Measurements from ENCODE around the gene ADAMTS19.

The ADAMTS19 gene

DNA sequence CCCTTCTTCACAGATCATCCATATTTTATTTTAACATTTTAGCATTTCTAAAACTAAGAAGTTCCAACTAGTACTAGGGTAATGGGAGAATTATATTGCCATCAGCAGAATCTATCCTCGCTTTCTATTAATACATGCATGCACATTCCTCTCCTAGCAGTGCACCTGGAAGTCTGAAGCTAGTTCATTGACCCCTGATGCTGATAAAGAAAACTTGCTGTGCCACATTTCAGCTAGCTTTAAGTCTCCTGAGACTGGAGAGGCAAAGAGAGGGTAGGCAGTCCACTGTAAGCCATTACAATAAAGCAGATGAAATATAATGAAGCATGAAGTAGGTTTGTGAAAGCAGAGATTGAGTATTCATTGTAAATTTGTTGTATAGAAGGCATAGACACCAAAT lies 303.6 kb downstream of the ADAMTS19 start:
- no peak overlapping the region for H3K4me3 ChIP-seq (replicated peaks; ENCODE audit: low read depth, low read length)
- TF ChIP-seq, protein P1, sequence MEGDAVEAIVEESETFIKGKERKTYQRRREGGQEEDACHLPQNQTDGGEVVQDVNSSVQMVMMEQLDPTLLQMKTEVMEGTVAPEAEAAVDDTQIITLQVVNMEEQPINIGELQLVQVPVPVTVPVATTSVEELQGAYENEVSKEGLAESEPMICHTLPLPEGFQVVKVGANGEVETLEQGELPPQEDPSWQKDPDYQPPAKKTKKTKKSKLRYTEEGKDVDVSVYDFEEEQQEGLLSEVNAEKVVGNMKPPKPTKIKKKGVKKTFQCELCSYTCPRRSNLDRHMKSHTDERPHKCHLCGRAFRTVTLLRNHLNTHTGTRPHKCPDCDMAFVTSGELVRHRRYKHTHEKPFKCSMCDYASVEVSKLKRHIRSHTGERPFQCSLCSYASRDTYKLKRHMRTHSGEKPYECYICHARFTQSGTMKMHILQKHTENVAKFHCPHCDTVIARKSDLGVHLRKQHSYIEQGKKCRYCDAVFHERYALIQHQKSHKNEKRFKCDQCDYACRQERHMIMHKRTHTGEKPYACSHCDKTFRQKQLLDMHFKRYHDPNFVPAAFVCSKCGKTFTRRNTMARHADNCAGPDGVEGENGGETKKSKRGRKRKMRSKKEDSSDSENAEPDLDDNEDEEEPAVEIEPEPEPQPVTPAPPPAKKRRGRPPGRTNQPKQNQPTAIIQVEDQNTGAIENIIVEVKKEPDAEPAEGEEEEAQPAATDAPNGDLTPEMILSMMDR (IDR thresholded peaks at IDR 0.05; ENCODE audit: low read length, missing control alignments), result no peak
- DNase-seq (ENCODE audit: low read depth), result no peak

DNA sequence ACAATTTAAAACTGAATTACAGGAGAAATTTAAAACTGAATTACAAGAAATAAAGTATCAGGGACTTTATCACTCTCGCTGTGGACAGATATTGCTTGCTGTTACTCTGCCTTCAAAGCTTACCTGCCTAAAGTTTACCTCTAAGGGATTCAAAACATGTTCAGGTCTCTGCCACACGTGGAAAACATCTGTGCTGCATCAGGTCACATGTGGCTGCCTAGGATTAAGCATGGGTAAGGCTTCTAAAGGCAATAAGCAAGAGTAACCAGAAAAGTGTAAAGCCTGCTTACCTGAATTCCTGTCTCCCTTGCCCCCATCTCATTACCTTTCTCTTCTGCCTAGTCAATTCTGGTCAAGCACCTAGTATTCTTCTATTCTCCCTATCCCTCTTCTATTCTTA lies 306.7 kb downstream of the ADAMTS19 start:
- no peak for DNase-seq (ENCODE audit: low read depth)

DNA sequence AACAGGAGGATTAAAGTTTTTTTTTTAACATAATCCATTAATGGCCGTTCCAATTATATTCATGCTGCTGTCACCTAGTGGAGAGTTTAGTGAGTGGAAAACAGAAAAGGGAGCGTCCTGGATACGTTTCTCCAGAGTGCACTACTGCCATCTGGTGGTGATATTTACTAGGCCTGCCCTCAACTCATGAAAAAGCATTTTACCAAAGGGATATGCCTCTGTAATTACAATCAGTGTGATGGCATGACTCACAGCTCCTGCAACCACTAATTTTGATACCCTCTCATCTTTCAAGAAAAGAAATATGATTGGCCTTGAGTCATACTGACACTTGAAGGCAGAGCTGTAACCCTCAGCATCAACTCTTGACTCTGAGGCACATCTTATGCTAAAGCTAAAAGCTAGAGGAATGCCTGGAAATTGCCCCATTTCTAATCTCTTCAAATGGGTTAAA lies 307.9 kb downstream of the ADAMTS19 start:
- no peak overlapping the region for H3K4me3 ChIP-seq (replicated peaks; ENCODE audit: low read depth, low read length)
- DNase-seq (ENCODE audit: low read depth), result peak; percentile 95
- TF ChIP-seq, protein P1 (IDR thresholded peaks at IDR 0.05; ENCODE audit: low read length, missing control alignments), result no peak

More for the DNA sequence above, 306.7 kb downstream of the ADAMTS19 start:
- H3K4me3 ChIP-seq (replicated peaks; ENCODE audit: low read depth, low read length), result no peak overlapping the region
- TF ChIP-seq, protein P1 (IDR thresholded peaks at IDR 0.05; ENCODE audit: low read length, missing control alignments), result no peak

DNA sequence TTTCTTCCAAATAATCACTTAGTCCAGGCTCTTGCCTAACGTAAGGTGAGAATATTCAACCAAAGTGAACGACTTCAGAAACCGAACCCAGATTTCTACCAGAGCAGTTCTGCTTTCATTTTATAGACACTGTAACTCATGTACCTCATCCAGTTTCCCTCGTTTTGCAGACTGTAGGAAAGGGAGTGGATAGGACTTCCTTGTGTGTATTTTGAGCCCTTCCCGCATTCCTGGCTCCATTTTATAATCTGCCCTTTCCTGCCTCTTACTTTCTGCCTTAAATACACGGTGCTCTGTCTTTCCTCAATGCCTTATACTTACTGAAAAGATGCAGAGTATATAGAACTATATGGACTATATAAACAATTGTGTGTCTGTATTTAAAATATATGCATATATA lies 308.6 kb downstream of the ADAMTS19 start:
- TF ChIP-seq, protein P1 (IDR thresholded peaks at IDR 0.05; ENCODE audit: low read length, missing control alignments), result no peak
- no peak overlapping the region for H3K4me3 ChIP-seq (replicated peaks; ENCODE audit: low read depth, low read length)
- no peak for DNase-seq (ENCODE audit: low read depth)

DNA sequence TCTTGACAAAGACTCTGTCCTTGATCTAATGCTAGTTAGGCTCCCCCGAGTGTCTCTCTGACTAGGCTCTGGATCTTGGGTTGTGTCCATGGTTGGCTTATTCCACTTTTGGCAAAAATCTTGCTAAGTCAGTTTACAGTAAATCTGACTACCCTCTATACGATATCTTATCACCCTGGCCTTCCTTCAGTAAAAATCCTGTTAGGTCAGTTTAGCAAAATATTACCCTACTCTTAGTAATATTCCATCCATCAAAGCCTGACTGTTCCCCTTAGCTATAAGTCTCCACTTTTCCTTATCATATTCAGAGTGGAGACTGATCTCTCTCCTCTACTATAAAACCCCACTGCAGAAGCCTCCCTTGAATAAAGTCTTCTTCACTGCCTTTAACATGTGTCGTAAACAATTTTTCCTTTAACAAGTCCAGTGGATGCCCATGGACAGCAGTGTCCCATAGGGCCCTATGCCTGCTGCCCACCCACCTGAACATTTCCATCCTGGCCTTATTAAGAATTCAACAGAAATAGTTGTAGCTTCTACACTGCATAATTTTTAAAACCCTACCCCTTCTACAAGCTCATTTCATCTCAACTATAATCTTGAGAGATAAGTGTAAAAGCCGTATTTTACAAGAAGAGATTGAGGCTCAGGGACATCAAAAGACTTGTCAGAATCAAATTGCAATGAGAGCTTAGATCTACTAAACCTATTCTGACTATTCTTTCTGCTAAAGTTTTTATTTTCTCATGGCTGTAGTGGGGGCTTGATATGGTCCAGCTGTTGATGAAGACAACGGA lies 310.1 kb downstream of the ADAMTS19 start:
- no peak overlapping the region for H3K4me3 ChIP-seq (replicated peaks; ENCODE audit: low read depth, low read length)
- TF ChIP-seq, protein P1 (IDR thresholded peaks at IDR 0.05; ENCODE audit: low read length, missing control alignments), result no peak
- DNase-seq (ENCODE audit: low read depth), result no peak

DNA sequence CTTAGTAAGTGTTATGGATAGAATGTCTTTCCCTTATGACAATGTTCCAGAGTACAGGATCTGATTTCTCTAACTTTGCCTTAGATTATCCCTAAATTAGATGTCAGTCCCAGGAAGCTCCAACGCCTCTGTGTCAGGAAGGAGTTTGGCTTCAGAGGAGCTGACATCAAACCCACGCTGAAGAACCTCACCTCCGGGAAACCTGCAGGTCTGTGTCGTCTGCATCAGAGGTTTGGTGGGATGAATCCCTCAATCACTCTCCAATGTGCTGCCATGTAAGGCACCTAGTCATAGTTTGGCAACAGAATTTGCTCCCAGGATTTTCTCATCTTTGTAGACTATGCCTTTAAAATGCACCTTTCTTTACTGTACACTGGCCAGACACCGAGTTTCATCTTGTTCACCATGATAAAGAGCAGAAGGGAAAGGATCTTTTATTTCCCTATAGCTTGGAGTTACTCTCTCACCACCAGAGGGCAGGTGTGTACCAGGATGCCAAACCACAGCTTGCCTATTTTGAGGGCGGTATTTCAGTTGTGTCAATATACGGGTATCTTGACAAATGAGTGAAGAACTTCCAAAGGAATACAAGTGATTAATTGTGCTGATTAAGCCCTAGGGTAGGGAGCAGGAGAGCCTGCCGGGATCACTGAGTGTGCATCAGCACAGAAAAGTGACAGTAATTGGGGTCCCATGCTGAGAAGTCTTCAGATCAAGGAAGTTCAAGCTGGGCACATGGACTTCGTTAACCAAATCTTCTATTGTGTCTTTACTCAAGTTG lies 311.1 kb downstream of the ADAMTS19 start:
- TF ChIP-seq, protein P1 (IDR thresholded peaks at IDR 0.05; ENCODE audit: low read length, missing control alignments), result peak; percentile 91
- peak; percentile 69 for DNase-seq (ENCODE audit: low read depth)
- H3K4me3 ChIP-seq (replicated peaks; ENCODE audit: low read depth, low read length), result no peak overlapping the region
